Measurements from ENCODE around the gene MYCBPAP.
"Not testable (repeated sequence)": the region's sequence is repeated elsewhere in the genome, so short reads cannot be mapped to it uniquely, and the experiment has no call there.

The MYCBPAP gene

GRCh38 chr17:50471009-50471905 lies 37.0 kb upstream of the MYCBPAP start:
- no peak for DNase-seq

DNA sequence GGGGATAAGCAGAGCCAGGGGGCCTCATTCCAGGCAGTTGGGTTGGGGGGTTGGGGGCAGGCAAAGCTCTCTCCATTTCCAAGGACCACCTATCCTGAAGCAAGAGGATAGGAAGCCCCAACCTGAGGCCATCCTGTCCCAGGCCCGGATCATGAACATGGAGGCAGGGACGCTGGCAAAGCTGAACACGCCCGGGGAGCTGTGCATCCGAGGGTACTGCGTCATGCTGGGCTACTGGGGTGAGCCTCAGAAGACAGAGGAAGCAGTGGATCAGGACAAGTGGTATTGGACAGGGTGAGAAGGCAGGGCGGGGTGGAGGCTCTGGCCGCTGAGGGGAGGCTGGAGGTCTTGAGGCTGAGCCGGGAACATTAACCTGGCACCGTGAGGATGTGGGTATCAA lies 36.0 kb upstream of the MYCBPAP start:
- no peak for DNase-seq

GRCh38 chr17:50472761-50473161 lies 35.5 kb upstream of the MYCBPAP start:
- DNase-seq, result not testable (repeated sequence)

DNA sequence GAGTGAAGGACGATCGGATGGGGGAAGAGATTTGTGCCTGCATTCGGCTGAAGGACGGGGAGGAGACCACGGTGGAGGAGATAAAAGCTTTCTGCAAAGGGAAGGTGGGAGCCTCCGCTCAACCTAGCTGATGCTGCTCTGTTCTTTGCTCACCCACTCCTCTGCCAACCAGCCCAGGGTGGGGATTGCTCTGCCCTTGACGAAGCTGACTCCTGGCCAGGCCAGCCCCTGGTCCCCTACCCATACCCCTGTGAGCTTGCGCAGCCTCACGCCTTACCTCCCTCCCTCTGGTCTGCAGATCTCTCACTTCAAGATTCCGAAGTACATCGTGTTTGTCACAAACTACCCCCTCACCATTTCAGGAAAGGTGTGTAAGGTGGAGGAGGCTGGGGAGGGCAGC lies 34.3 kb upstream of the MYCBPAP start:
- DNase-seq, result no peak

GRCh38 chr17:50474523-50474922 lies 33.7 kb upstream of the MYCBPAP start:
- DNase-seq, result no peak

DNA sequence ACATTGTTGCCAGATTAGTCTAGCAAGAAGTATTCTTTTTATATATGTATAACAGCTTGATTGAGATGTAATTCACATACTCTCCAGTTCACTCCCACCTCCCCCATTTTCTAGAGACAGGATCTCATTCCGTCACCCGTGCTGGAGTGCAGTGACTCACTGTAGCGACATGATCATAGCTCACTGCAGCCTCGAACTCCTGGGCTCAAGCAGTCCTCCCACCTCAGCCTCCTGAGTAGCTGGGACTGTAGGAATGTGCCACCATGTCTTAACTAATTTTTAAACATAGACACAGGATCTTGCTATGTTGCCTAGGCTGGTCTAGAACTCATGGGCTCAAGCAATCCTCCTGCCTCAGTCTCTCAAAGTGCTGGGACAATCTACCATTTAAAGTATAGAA lies 32.9 kb upstream of the MYCBPAP start:
- DNase-seq, result no peak

GRCh38 chr17:50475775-50476544 lies 32.3 kb upstream of the MYCBPAP start:
- not testable (repeated sequence) for DNase-seq

GRCh38 chr17:50476545-50477315 lies 31.5 kb upstream of the MYCBPAP start:
- no peak for DNase-seq

GRCh38 chr17:50477976-50478375 lies 30.3 kb upstream of the MYCBPAP start:
- DNase-seq, result no peak

DNA sequence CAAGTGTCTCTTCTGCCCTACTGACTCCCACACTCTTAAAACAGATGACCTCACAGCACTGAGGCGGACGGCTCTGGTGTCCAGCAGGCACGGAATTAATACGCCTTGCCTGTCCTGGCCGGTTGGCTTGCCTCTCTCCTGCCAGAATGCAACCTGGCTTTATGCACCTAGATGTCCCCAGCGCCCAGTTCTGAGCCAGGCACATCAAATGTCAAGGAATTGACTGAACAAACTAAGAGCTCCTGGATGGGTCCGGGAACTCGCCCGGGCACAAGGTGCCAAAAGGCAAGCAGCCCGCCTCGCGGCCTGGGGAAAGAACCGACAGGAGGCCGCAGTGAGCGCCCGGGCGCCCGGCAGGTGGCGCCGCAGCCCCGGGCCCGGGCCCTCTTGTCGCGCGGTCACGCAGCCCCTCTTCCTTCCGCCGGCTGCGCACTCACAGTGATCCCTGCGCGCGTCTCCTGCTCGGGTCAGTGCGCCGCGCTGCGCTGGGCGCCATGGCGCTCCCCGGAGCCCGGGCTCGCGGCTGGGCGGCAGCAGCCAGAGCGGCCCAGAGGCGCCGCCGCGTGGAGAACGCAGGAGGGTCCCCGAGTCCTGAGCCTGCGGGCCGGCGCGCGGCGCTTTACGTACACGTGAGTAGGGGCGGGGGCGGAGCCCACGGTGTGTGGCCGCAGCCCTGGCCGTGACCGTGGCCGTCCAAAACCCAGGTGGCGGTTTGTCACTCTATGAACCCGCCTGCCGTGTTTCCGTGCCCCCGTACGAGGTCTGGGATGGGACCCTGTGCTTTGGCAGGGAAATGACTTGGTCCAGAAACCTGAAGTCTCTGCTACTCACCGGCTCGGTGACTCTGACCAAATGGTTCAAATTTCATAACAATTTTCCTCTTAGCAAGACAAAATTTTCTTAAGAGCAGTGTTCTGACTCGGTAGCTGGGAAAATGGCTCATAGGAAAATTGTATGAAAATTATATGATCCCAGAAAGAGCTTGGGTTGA lies 29.6 kb upstream of the MYCBPAP start, which contains the start of gene RSAD1:
RSAD1 (plus strand) TSS at position 470 of the 991 bp plus-strand sequence; CDS start at position 495, 25 bp downstream.
- DNase-seq, result peak; percentile 88 to 91

- peak; percentile 72 to 79 for DNase-seq
Measured at GRCh38 chr17:50479522-50480141, 28.6 kb upstream of the MYCBPAP start.

- no peak for DNase-seq
Measured at GRCh38 chr17:50480142-50480764, 28.0 kb upstream of the MYCBPAP start.

- DNase-seq, result no peak
Measured at GRCh38 chr17:50480854-50481490, 27.3 kb upstream of the MYCBPAP start.

DNA sequence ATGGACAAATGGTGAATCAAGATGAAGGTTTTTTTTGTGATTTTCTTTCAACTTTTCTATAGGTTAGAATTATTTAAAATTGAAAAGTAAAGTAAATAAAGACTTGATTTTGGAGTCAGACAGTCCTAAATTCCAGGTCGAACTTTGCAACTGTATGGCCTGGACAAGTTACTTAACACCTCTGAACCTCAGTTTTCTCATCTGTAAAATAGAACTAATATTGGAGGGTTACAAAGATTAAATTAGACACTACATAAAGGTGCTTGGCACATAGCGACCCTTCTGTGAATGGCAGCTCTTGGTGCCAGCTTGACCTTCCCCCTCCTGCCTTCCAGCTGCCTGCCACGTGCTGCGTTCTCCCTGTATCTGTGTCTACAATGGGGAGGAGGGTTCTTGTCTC lies 26.6 kb upstream of the MYCBPAP start:
- DNase-seq, result no peak

DNA sequence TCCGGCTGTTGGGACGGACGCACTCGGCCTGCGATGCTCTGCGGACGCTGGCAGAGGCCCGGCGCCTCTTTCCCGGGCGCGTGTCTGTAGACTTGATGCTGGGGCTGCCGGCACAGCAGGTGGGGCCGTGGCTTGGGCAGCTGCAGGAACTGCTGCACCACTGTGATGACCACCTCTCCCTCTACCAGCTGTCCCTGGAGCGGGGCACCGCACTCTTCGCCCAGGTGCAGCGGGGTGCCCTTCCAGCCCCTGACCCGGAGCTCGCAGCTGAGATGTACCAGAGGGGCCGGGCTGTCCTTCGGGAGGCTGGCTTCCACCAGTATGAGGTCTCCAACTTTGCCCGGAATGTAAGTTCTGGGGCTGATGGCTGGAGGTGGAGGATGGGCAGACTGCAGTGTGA lies 26.1 kb upstream of the MYCBPAP start:
- DNase-seq, result no peak

GRCh38 chr17:50482516-50482915 lies 25.7 kb upstream of the MYCBPAP start:
- peak; percentile 75 to 78 for DNase-seq

DNA sequence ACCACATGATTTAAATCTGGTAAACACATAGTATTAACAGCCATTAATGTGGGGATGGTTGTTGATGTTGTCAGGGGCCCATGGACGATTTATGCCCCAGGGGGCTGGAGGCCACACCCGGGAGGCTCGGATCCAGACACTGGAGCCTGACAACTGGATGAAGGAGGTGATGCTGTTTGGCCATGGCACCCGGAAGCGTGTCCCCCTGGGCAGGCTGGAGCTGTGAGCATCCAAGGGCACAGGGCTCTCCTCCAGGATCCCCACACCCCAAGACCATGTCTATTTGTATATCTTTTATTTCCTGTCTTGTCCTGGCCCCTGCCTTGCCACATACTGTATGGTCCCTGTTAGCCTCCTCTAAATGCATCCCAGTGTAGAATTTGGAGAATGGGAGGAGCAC lies 25.0 kb upstream of the MYCBPAP start:
- DNase-seq, result no peak

DNA sequence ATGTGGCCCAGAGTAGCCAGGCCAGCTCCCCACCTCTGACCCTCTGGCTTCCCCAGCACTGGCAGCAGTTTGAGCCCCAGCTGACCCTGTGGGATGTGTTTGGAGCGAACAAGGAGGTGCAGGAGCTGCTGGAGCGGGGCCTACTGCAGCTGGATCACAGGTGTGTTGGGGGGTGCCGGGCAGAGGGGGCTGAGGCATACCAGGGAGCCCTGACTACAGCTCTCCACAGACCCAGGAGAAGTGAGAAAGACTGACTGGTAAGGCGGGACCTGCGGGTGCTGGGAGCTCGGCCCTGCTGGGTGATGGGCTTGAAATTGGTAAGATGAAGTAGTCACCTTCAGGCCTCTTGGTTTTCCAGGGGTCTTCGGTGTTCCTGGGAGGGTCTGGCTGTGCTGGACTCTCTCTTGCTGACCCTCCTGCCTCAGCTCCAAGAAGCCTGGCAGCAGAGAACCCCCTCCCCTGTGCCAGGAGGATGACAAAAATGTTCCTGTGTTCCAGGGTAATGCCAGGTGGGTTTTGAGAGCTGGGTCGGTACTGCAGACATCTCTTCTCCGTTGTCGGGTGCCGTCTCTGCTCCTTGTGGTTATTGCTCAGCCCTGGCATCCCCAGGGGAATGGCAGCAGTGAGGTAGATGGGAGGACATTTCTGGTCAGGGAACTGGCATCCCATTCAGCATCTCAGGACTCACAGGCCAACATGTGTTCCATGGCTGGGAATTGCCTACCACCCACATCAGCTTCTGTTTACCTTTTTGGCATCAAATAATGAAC lies 23.7 kb upstream of the MYCBPAP start:
- DNase-seq, result no peak

All from CD4-positive, alpha-beta T cell treated with Interleukin-1 beta for 1 hour (primary cell).